Neural cell (in vitro differentiated cells): ENCODE measurements around the gene ANKRD33. TPM values are rescaled to one million over a fixed set of nuclear protein-coding genes. Genes with fewer than 3 reads are reported as not detected.

Experiments
- H2AFZ ChIP-seq: fragments of 200-600, 300-800 bp; sonication (generic), shearing (Covaris generic); 2 replicates; pipeline ENCODE4 v1.6.0; 2014; ENCODE audit warnings: low read depth, mild to moderate bottlenecking, antibody characterized with exemption, low read length, moderate library complexity
- H3F3A ChIP-seq: fragments of 200-600 bp; shearing (Covaris generic); 2 replicates; pipeline ENCODE4 v1.6.1; 2016; ENCODE audit warnings: mild to moderate bottlenecking, moderate library complexity, mixed read lengths, antibody characterized with exemption, low read length; ENCODE audit not compliant: insufficient read depth, poor library complexity, severe bottlenecking
- H3K27ac ChIP-seq: fragments of 200-600, 300-800 bp; sonication (generic), shearing (Covaris generic); 2 replicates; pipeline ENCODE4 v1.5.1; 2014; ENCODE audit warnings: mild to moderate bottlenecking, low read length, moderate library complexity
- H3K27me3 ChIP-seq: fragments of 300-800, 200-600 bp; sonication (generic), shearing (Covaris generic); 2 replicates; pipeline ENCODE4 v1.6.0; 2014; ENCODE audit warnings: mild to moderate bottlenecking, low read depth, low read length, moderate library complexity; ENCODE audit not compliant: insufficient read depth
- H3K36me3 ChIP-seq: fragments of 300-800, 200-600 bp; sonication (generic), shearing (Covaris generic); 2 replicates; pipeline ENCODE4 v1.5.1; 2014; ENCODE audit warnings: mild to moderate bottlenecking, antibody characterized with exemption, low read length, moderate library complexity; ENCODE audit not compliant: insufficient read depth
- H3K4me2 ChIP-seq: fragments of 300-800, 200-600 bp; sonication (generic), shearing (Covaris generic); 2 replicates; pipeline ENCODE4 v1.6.0; 2014; ENCODE audit warnings: mild to moderate bottlenecking, low read length
- H3K4me3 ChIP-seq: fragments of 300-800, 200-600 bp; sonication (generic), shearing (Covaris generic); 2 replicates; pipeline ENCODE4 v1.5.1; 2014; ENCODE audit warnings: mild to moderate bottlenecking, low read length, moderate library complexity
- H3K79me2 ChIP-seq: fragments of 200-600 bp; shearing (Covaris generic); replicated peaks from 2 replicates; pipeline ENCODE4 v1.6.0; 2014; ENCODE audit warnings: mild to moderate bottlenecking, low read length, moderate library complexity; ENCODE audit not compliant: insufficient read depth
- H3K9ac ChIP-seq: fragments of 300-800, 200-600 bp; sonication (generic), shearing (Covaris generic); 2 replicates; pipeline ENCODE4 v1.6.1; 2016; ENCODE audit warnings: mild to moderate bottlenecking, low read length, mixed read lengths
- H3K9me2 ChIP-seq: fragments of 200-600 bp; shearing (Covaris generic); 2 replicates; pipeline ENCODE4 v1.6.1; 2016; ENCODE audit warnings: mild to moderate bottlenecking, low read length, mixed read lengths; ENCODE audit not compliant: insufficient read depth
- H3K9me3 ChIP-seq: fragments of 200-600, 300-800 bp; sonication (generic), shearing (Covaris generic); 2 replicates; pipeline ENCODE4 v1.6.1; 2016; ENCODE audit warnings: mild to moderate bottlenecking, mixed run types, low read length, moderate library complexity, mixed read lengths
- H4K20me1 ChIP-seq: fragments of 200-600 bp; shearing (Covaris generic); 2 replicates; pipeline ENCODE4 v1.6.1; 2016; ENCODE audit warnings: mild to moderate bottlenecking, mixed run types; ENCODE audit not compliant: insufficient read depth
- CTCF ChIP-seq: fragments of 450-650 bp; IDR thresholded peaks from 2 replicates; pipeline ENCODE4 v1.5.1; 2014; ENCODE audit warnings: antibody characterized with exemption, mild to moderate bottlenecking, moderate library complexity; ENCODE audit not compliant: poor library complexity, severe bottlenecking
- EP300 ChIP-seq: fragments of 450-650 bp; conservative IDR thresholded peaks from 2 replicates; pipeline ENCODE4 v1.6.1; 2014; ENCODE audit warnings: antibody characterized with exemption, mild to moderate bottlenecking, moderate library complexity; ENCODE audit not compliant: poor library complexity, severe bottlenecking
- EZH2 ChIP-seq: fragments of 200-600, 300-800 bp; shearing (Covaris generic), sonication (generic); IDR thresholded peaks from 2 replicates; pipeline ENCODE4 v1.6.1; 2014; ENCODE audit warnings: antibody characterized with exemption, low read length, borderline replicate concordance, mild to moderate bottlenecking; ENCODE audit not compliant: insufficient read depth, poor library complexity, severe bottlenecking
- MXI1 ChIP-seq: fragments of 450-650 bp; conservative IDR thresholded peaks from 2 replicates; pipeline ENCODE4 v1.6.1; 2014; ENCODE audit warnings: antibody characterized with exemption, mild to moderate bottlenecking; ENCODE audit not compliant: poor library complexity, severe bottlenecking
- POLR2AphosphoS5 ChIP-seq: IDR thresholded peaks from 2 replicates; pipeline ENCODE4 v1.6.1; 2012
- RAD21 ChIP-seq: fragments of 450-650 bp; conservative IDR thresholded peaks from 2 replicates; pipeline ENCODE4 v1.6.1; 2014; ENCODE audit warnings: antibody characterized with exemption, mild to moderate bottlenecking, moderate library complexity
- SMC3 ChIP-seq: fragments of 450-650 bp; conservative IDR thresholded peaks from 2 replicates; pipeline ENCODE4 v1.6.1; 2014; ENCODE audit warnings: antibody characterized with exemption, mild to moderate bottlenecking, moderate library complexity; ENCODE audit not compliant: poor library complexity
- TAF1 ChIP-seq: IDR thresholded peaks from 2 replicates; pipeline ENCODE4 v1.6.1; 2012; ENCODE audit warnings: low read depth
- polyA plus RNA-seq: library from polyadenylated mRNA; depleted of rRNA; stranded (reverse); fragments of >200 nt; gene quantifications from 2 replicates; pipeline ENCODE4 v1.2.3, GENCODE V29; 2014
- TF ChIP-seq, protein P1 (sequence below): IDR thresholded peaks from 2 replicates; pipeline ENCODE4 v1.6.1; 2012; ENCODE audit warnings: borderline replicate concordance

ANKRD33 gene
- polyA plus RNA-seq, 1 donor from 2014 or later, result not detected

GRCh38 chr12:51923506-51924365 is 35.8 kb downstream of the ANKRD33 start:
- no peaks in the 10 kb centered on the region for H4K20me1 ChIP-seq
- TF ChIP-seq SMC3 (no peak), RAD21 (no peak), EZH2 (no peak), POLR2AphosphoS5 (no peak), MXI1 (no peak), EP300 (no peak), TAF1 (no peak), CTCF (no peak)
- TF ChIP-seq, protein P1, sequence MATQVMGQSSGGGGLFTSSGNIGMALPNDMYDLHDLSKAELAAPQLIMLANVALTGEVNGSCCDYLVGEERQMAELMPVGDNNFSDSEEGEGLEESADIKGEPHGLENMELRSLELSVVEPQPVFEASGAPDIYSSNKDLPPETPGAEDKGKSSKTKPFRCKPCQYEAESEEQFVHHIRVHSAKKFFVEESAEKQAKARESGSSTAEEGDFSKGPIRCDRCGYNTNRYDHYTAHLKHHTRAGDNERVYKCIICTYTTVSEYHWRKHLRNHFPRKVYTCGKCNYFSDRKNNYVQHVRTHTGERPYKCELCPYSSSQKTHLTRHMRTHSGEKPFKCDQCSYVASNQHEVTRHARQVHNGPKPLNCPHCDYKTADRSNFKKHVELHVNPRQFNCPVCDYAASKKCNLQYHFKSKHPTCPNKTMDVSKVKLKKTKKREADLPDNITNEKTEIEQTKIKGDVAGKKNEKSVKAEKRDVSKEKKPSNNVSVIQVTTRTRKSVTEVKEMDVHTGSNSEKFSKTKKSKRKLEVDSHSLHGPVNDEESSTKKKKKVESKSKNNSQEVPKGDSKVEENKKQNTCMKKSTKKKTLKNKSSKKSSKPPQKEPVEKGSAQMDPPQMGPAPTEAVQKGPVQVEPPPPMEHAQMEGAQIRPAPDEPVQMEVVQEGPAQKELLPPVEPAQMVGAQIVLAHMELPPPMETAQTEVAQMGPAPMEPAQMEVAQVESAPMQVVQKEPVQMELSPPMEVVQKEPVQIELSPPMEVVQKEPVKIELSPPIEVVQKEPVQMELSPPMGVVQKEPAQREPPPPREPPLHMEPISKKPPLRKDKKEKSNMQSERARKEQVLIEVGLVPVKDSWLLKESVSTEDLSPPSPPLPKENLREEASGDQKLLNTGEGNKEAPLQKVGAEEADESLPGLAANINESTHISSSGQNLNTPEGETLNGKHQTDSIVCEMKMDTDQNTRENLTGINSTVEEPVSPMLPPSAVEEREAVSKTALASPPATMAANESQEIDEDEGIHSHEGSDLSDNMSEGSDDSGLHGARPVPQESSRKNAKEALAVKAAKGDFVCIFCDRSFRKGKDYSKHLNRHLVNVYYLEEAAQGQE, result no peak
- H3K4me3 ChIP-seq, result no peak overlapping the region
- H3F3A ChIP-seq, result no peaks in the 10 kb centered on the region
- no peak overlapping the region for H3K9ac ChIP-seq
- H3K79me2 ChIP-seq, result no peaks in the 10 kb centered on the region
- H3K9me2 ChIP-seq, result no peaks in the 10 kb centered on the region
- H2AFZ ChIP-seq, result no peak overlapping the region
- no peaks in the 10 kb centered on the region for H3K27me3 ChIP-seq
- no peak overlapping the region for H3K27ac ChIP-seq
- H3K9me3 ChIP-seq, result no peaks in the 10 kb centered on the region
- no peak overlapping the region for H3K4me2 ChIP-seq
- H3K36me3 ChIP-seq, result no peaks in the 10 kb centered on the region

DNA sequence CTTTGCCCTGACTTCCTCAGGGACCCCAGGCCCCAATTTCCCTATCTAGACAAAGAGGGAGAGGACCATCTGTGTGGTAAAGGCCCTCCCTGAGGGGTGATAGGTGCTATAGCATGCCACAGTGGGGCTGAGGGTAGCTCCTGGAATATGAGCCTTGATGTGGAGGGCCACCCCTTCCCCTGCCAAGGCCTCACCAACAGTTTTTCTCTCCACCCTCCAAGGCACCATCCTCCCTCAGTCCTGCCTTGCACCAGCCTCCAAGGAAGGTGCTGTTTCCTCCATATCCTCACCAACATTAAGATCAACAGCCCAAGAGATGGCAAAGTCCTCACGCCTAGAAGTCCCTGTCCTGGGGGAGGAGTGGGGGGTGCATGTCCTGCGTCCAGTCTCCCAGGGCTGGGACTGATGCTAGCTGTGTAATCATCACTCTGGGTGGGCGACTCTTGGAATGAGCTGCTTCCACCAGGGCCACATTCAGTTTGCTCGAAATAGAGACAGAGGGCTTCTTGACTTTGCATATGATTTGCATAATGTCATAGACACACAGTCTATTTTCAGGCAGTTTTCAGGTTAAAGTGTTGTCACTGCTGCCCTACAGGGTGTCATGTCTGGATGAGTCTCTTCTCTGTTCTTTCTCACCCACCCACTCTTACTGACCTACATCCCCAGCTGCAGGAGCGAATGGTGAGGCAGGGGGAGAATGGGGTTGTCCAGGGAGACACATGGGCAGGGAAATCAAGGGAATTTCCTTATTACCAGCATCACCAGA is 36.8 kb downstream of the ANKRD33 start:
- H4K20me1 ChIP-seq, result no peaks in the 10 kb centered on the region
- H3K36me3 ChIP-seq, result no peaks in the 10 kb centered on the region
- H3K27me3 ChIP-seq, result no peaks in the 10 kb centered on the region
- H3K4me3 ChIP-seq, result no peak overlapping the region
- no peaks in the 10 kb centered on the region for H3K9me3 ChIP-seq
- no peak overlapping the region for H3K4me2 ChIP-seq
- H3K79me2 ChIP-seq, result no peaks in the 10 kb centered on the region
- no peaks in the 10 kb centered on the region for H3F3A ChIP-seq
- TF ChIP-seq SMC3 (no peak), POLR2AphosphoS5 (no peak), EP300 (no peak), TAF1 (no peak), EZH2 (no peak), RAD21 (no peak), MXI1 (no peak), CTCF (no peak)
- TF ChIP-seq, protein P1, result no peak
- H2AFZ ChIP-seq, result no peak overlapping the region
- H3K27ac ChIP-seq, result no peak overlapping the region
- no peaks in the 10 kb centered on the region for H3K9me2 ChIP-seq
- H3K9ac ChIP-seq, result no peak overlapping the region
